OCI-LY1 (cell line): ENCODE data around the gene SH2D5.

Experiments used
- H2AFZ ChIP-seq: fragments of 200-600 bp; sonication (generic), shearing (Covaris generic); 2 replicates; pipeline ENCODE4 v1.6.0; 2014; ENCODE audit warnings: antibody characterized with exemption, mild to moderate bottlenecking, low read length
- H3F3A ChIP-seq: fragments of 200-600 bp; sonication (generic), shearing (Covaris generic); 2 replicates; pipeline ENCODE4 v1.6.0; 2014; ENCODE audit warnings: mild to moderate bottlenecking, antibody characterized with exemption, low read length, moderate library complexity; ENCODE audit not compliant: insufficient read depth
- H3K27ac ChIP-seq: fragments of 200-600 bp; sonication (generic); 2 replicates; pipeline ENCODE4 v1.5.1; 2014; ENCODE audit warnings: low read length, mixed run types, mild to moderate bottlenecking, low read depth; ENCODE audit not compliant: poor library complexity, severe bottlenecking
- H3K27me3 ChIP-seq: fragments of 200-600 bp; sonication (generic); 2 replicates; pipeline ENCODE4 v1.6.0; 2014; ENCODE audit warnings: antibody characterized with exemption, mild to moderate bottlenecking, low read length, moderate library complexity; ENCODE audit not compliant: insufficient read depth
- H3K36me3 ChIP-seq: fragments of 200-600 bp; sonication (generic); 2 replicates; pipeline ENCODE4 v1.6.1; 2014; ENCODE audit warnings: mild to moderate bottlenecking, antibody characterized with exemption, low read length, moderate library complexity, mixed read lengths; ENCODE audit not compliant: insufficient read depth
- H3K4me1 ChIP-seq: fragments of 200-600 bp; sonication (generic); 2 replicates; pipeline ENCODE4 v1.5.1; 2014; ENCODE audit warnings: mild to moderate bottlenecking, low read length, moderate library complexity; ENCODE audit not compliant: insufficient read depth, severe bottlenecking
- H3K4me2 ChIP-seq: fragments of 200-600 bp; sonication (generic), shearing (Covaris generic); 2 replicates; pipeline ENCODE4 v1.6.1; 2014; ENCODE audit warnings: low read length
- H3K4me3 ChIP-seq: fragments of 200-600 bp; sonication (generic); 2 replicates; pipeline ENCODE4 v1.5.1; 2014; ENCODE audit warnings: low read length, low read depth, mild to moderate bottlenecking, mixed read lengths; ENCODE audit not compliant: poor library complexity, severe bottlenecking
- H3K79me2 ChIP-seq: fragments of 200-600 bp; shearing (Covaris generic); 2 replicates; pipeline ENCODE4 v1.6.1; 2016; ENCODE audit warnings: mixed run types, low read length, mixed read lengths; ENCODE audit not compliant: insufficient read depth
- H3K9ac ChIP-seq: fragments of 200-600 bp; sonication (generic), shearing (Covaris generic); 2 replicates; pipeline ENCODE4 v1.6.1; 2014; ENCODE audit warnings: mild to moderate bottlenecking, low read length, mixed read lengths
- H3K9me2 ChIP-seq: fragments of 200-600 bp; sonication (generic), shearing (Covaris generic); 2 replicates; pipeline ENCODE4 v1.6.1; 2014; ENCODE audit warnings: low read depth, mild to moderate bottlenecking, low read length, mixed read lengths
- H3K9me3 ChIP-seq: fragments of 200-600 bp; shearing (Covaris generic); 2 replicates; pipeline ENCODE4 v1.6.1; 2014; ENCODE audit warnings: low read length, mixed read lengths
- H4K20me1 ChIP-seq: fragments of 200-600 bp; sonication (generic), shearing (Covaris generic); 2 replicates; pipeline ENCODE4 v1.6.0; 2016; ENCODE audit warnings: mild to moderate bottlenecking, low read length; ENCODE audit not compliant: insufficient read depth
- EZH2 ChIP-seq: fragments of 200-600 bp; sonication (generic), shearing (Covaris generic); IDR thresholded peaks from 2 replicates; pipeline ENCODE4 v1.8.0; 2017; ENCODE audit warnings: borderline replicate concordance, mixed run types, mild to moderate bottlenecking, antibody characterized with exemption, low read length, moderate library complexity, mixed read lengths
- TF ChIP-seq, protein P1 (sequence below): fragments of 200-600 bp; sonication (generic), shearing (Covaris generic); IDR thresholded peaks from 2 replicates; pipeline ENCODE4 v1.5.1; 2017; ENCODE audit warnings: mild to moderate bottlenecking, antibody characterized with exemption, low read length, moderate library complexity, mixed read lengths

Gene SH2D5

DNA sequence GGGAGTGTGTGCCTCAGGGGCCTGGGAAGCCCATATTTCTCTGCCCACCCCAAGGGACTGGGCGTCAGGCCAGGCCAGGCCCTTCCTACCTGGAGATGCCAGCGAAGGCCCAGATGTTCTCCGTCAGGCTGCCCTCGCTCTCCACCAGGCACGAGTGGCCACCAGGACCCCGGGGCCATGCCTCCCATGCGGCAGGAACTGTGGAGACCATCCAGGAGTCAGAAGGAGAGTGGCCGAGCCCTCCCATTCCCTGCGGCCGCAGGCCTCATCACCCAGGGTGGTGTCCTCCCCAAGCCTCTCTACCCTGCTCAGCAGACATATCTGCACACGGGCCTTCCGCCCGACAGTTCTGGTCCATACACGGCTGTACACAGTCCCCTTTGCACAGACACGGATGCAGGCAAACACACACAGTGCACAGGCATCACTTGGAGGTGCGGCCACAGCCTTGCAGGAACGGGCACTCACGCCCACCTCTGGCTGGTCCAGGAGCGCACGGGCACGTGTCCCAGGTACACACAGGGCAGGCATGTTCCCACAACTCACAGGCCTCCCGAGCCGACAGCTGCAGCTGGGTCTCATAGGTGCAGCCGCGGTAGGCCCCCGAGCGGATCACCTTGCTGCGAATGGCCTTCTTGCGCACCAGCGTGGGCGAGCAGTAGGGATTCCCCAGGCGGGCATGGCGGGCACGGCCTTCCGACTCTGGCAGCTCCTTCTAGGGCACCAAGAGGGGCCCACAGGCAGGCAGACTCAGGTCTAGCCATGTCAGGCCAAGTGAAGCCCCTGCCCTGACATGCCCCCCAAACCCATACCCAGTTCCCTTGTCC is 8.8 kb downstream of the SH2D5 start:
- H3K36me3 ChIP-seq: no peaks in the 10 kb centered on the region
- no peak overlapping the region for H2AFZ ChIP-seq
- no peak overlapping the region for H3K27ac ChIP-seq

DNA sequence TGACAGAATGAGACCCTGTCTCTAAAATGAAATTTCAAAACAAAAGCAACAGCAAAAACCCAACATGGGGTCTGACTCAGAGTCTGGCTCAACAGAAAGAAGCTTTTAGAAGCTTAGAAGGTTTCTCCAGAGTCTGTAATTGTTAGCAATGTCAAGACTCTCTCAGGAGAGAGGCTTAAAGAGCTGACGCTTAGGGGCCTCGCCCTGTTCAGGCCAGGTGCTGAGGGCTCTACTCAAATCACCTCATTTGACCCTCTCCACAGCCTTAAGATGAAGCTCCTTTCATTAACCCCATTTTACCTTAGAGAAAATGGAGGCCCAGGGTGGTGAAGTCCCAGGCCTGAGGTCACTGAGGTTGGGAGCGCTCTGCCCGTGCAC is 9.4 kb downstream of the SH2D5 start:
- no peak overlapping the region for H2AFZ ChIP-seq
- H3K36me3 ChIP-seq: no peaks in the 10 kb centered on the region
- H3F3A ChIP-seq: no peaks in the 10 kb centered on the region
- no peak overlapping the region for H3K4me2 ChIP-seq
- no peaks in the 10 kb centered on the region for H3K79me2 ChIP-seq
- no peaks in the 10 kb centered on the region for H3K4me1 ChIP-seq
- no peaks in the 10 kb centered on the region for H3K9me3 ChIP-seq
- no peak overlapping the region for H3K9ac ChIP-seq
- no peaks in the 10 kb centered on the region; the same call in 1 of the 2 replicates for H3K27me3 ChIP-seq
- H4K20me1 ChIP-seq: no peaks in the 10 kb centered on the region
- no peak overlapping the region for H3K27ac ChIP-seq
- no peaks in the 10 kb centered on the region for H3K9me2 ChIP-seq
- TF ChIP-seq, protein P1, sequence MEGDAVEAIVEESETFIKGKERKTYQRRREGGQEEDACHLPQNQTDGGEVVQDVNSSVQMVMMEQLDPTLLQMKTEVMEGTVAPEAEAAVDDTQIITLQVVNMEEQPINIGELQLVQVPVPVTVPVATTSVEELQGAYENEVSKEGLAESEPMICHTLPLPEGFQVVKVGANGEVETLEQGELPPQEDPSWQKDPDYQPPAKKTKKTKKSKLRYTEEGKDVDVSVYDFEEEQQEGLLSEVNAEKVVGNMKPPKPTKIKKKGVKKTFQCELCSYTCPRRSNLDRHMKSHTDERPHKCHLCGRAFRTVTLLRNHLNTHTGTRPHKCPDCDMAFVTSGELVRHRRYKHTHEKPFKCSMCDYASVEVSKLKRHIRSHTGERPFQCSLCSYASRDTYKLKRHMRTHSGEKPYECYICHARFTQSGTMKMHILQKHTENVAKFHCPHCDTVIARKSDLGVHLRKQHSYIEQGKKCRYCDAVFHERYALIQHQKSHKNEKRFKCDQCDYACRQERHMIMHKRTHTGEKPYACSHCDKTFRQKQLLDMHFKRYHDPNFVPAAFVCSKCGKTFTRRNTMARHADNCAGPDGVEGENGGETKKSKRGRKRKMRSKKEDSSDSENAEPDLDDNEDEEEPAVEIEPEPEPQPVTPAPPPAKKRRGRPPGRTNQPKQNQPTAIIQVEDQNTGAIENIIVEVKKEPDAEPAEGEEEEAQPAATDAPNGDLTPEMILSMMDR: no peak
- H3K4me3 ChIP-seq: no peak overlapping the region

More for the DNA sequence above, 8.8 kb downstream of the SH2D5 start:
- H3K9ac ChIP-seq: no peak overlapping the region
- no peaks in the 10 kb centered on the region for H3K9me2 ChIP-seq
- no peak overlapping the region for H3K4me3 ChIP-seq
- peaks cover 5% of the 10 kb centered on the region; the same call in 1 of the 2 replicates for H3K27me3 ChIP-seq
- no peaks in the 10 kb centered on the region for H3K79me2 ChIP-seq
- TF ChIP-seq, protein P1: no peak
- TF ChIP-seq EZH2: no peak
- no peak overlapping the region for H3K4me2 ChIP-seq
- no peaks in the 10 kb centered on the region for H3K4me1 ChIP-seq
- no peaks in the 10 kb centered on the region for H3K9me3 ChIP-seq
- H4K20me1 ChIP-seq: no peaks in the 10 kb centered on the region
- H3F3A ChIP-seq: no peaks in the 10 kb centered on the region

DNA sequence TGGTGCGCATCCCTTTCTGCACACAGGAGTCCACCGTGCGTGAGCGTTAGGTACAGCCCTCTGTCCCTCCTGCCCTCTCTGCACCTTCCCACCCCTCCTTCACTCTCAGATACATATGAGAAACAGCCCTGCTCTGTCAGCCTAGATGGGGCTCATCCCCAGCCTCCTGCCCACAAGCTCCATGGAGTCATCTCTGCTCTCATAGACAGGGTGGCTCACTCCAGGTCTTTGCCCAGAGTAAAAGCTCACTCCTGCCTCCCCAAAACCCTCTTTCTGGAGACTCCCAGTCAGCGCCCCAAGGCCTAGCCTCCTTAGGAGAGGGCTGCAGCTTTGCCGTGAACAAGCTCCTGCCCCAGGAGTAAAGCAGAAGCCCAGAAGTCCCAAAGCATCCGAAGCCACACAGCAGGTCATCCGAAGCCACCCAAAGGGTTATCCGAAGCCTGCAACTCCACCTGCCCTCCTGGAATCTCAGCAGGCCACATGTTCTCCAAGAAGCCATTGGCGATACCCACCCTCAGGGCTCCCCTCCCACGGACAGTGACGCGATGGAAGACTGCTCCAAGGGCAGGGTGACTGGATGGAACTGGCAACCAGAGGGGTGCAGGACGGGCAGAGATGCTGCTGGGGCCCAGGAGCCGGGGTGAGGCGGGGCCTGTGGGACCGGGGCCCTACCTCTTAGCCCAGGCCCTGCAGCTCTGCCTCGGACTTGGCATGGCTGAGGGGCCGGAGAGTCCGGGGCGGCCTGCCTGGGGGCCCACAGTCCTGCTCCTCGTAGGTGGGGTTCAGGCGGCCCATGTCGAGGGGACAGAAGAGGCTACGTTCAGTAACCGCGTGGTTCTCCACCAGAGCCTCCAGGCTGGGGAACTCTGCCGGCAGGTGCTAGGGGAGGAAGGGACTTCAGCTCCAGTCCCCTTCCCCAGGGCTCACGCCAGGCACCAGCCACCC is 11.1 kb downstream of the SH2D5 start:
- H3K27ac ChIP-seq: no peak overlapping the region
- TF ChIP-seq, protein P1: no peak
- TF ChIP-seq EZH2: no peak
- no peak overlapping the region for H3K9ac ChIP-seq
- no peaks in the 10 kb centered on the region for H3K9me3 ChIP-seq
- no peaks in the 10 kb centered on the region for H3K36me3 ChIP-seq
- no peaks in the 10 kb centered on the region for H3K9me2 ChIP-seq
- no peak overlapping the region for H2AFZ ChIP-seq
- no peak overlapping the region for H3K4me3 ChIP-seq
- H3K79me2 ChIP-seq: no peaks in the 10 kb centered on the region
- H4K20me1 ChIP-seq: no peaks in the 10 kb centered on the region
- no peaks in the 10 kb centered on the region for H3F3A ChIP-seq
- H3K4me1 ChIP-seq: no peaks in the 10 kb centered on the region
- H3K4me2 ChIP-seq: no peak overlapping the region
- no peaks in the 10 kb centered on the region; the same call in 1 of the 2 replicates for H3K27me3 ChIP-seq
